ENCODE results near the gene PKD1L1. TPM values are rescaled to one million over a fixed set of nuclear protein-coding genes. Genes with fewer than 3 reads are reported as not detected.
"Not testable (repeated sequence)": the region's sequence is repeated elsewhere in the genome, so short reads cannot be mapped to it uniquely, and the experiment has no call there.

The PKD1L1 gene
- total RNA-seq = 0.58 TPM
- long read RNA-seq = 0 reads

GRCh38 chr7:47948141-47948790, at the start of gene PKD1L1:
Gene PKD1L1, minus strand, starts transcription at chr7:47948466. Its CDS starts 26 bp downstream, at chr7:47948440.
- DNase-seq (ENCODE audit: low spot score) = no peak

GRCh38 chr7:47992446-47992845, 44.2 kb upstream of the PKD1L1 start:
- no peak for DNase-seq (ENCODE audit: low spot score)

GRCh38 chr7:47991741-47992311, 43.6 kb upstream of the PKD1L1 start:
- DNase-seq (ENCODE audit: low spot score) = peak; percentile 93

GRCh38 chr7:47991270-47991669, 43.0 kb upstream of the PKD1L1 start:
- DNase-seq (ENCODE audit: low spot score) = no peak

- DNase-seq (ENCODE audit: low spot score) = no peak
These were observed 42.3 kb upstream of the PKD1L1 start for GRCh38 chr7:47990592-47990991.

- not testable (repeated sequence) for DNase-seq (ENCODE audit: low spot score)
These were observed 41.5 kb upstream of the PKD1L1 start for GRCh38 chr7:47989607-47990400.

- DNase-seq (ENCODE audit: low spot score) = no peak
These were observed 40.5 kb upstream of the PKD1L1 start for GRCh38 chr7:47988496-47989386.

- DNase-seq (ENCODE audit: low spot score) = no peak
These were observed 34.3 kb upstream of the PKD1L1 start for GRCh38 chr7:47982610-47983009.

- DNase-seq (ENCODE audit: low spot score) = not testable (repeated sequence)
These were observed 32.4 kb upstream of the PKD1L1 start for GRCh38 chr7:47980648-47981047.

- no peak for DNase-seq (ENCODE audit: low spot score)
These were observed 31.5 kb upstream of the PKD1L1 start for GRCh38 chr7:47979832-47980181.

GRCh38 chr7:47979145-47979831, 31.0 kb upstream of the PKD1L1 start, which contains the start of gene HUS1:
Gene HUS1, minus strand, starts transcription at chr7:47979615. Its CDS starts 96 bp downstream, at chr7:47979519.
- peak; percentile 97 for DNase-seq (ENCODE audit: low spot score)

GRCh38 chr7:47978790-47979144, 30.5 kb upstream of the PKD1L1 start:
- no peak for DNase-seq (ENCODE audit: low spot score)

- no peak for DNase-seq (ENCODE audit: low spot score)
These were observed 25.5 kb upstream of the PKD1L1 start for GRCh38 chr7:47973739-47974138.

- DNase-seq (ENCODE audit: low spot score) = no peak
These were observed 22.5 kb upstream of the PKD1L1 start for GRCh38 chr7:47970761-47971160.

GRCh38 chr7:47968847-47969774, 20.8 kb upstream of the PKD1L1 start:
- no peak for DNase-seq (ENCODE audit: low spot score)

GRCh38 chr7:47967708-47968107, 19.4 kb upstream of the PKD1L1 start:
- no peak for DNase-seq (ENCODE audit: low spot score)

GRCh38 chr7:47967123-47967522, 18.9 kb upstream of the PKD1L1 start:
- DNase-seq (ENCODE audit: low spot score) = no peak

- no peak for DNase-seq (ENCODE audit: low spot score)
These were observed 17.2 kb upstream of the PKD1L1 start for GRCh38 chr7:47965456-47965855.

GRCh38 chr7:47962262-47962661, 14.0 kb upstream of the PKD1L1 start:
- no peak for DNase-seq (ENCODE audit: low spot score)

GRCh38 chr7:47957156-47957555, 8.9 kb upstream of the PKD1L1 start:
- DNase-seq (ENCODE audit: low spot score) = no peak
